ENCODE data around the gene FSCN2. TPM values are rescaled to one million over a fixed set of nuclear protein-coding genes. Genes with fewer than 3 reads are reported as not detected.

FSCN2 gene
- polyA plus RNA-seq, 1 donor (not counting 4 experiments of a cell fraction or from before 2014, with no cell fraction given): not detected

GRCh38 chr17:81532490-81533287 lies 4.5 kb downstream of the FSCN2 start:
- Histone ChIP-seq H3K4me2 (ENCODE audit: control insufficient read depth, extremely low read depth, insufficient read depth, low read depth, low read length) (no peak overlapping the region), H3K4me1 (ENCODE audit: control insufficient read depth, extremely low read depth, insufficient read depth, low read length) (peaks cover 3% of the 10 kb centered on the region), H3K79me2 (ENCODE audit: control insufficient read depth, insufficient read depth, low read length) (no peaks in the 10 kb centered on the region), H4K20me1 (ENCODE audit: control insufficient read depth, extremely low read depth, insufficient read depth, low read length) (peaks cover 2% of the 10 kb centered on the region), H3K27me3 (ENCODE audit: control insufficient read depth, extremely low read depth, insufficient read depth, low read length) (peaks cover 56% of the 10 kb centered on the region), H3K36me3 (ENCODE audit: control insufficient read depth in 2 of 2, extremely low read depth in 1 of 2, insufficient read depth in 2 of 2, low read length in 2 of 2) (no peaks in the 10 kb centered on the region), H3K4me3 (ENCODE audit: control insufficient read depth in 2 of 3, extremely low read depth in 1 of 3, insufficient read depth in 2 of 3, low read depth in 1 of 3, low read length in 3 of 3) (no peak overlapping the region), H3K9ac (ENCODE audit: control insufficient read depth, extremely low read depth, insufficient read depth, low read length) (no peak overlapping the region), H3K9me1 (ENCODE audit: control insufficient read depth, extremely low read depth, insufficient read depth, low read length) (no peaks in the 10 kb centered on the region), H2AFZ (ENCODE audit: control insufficient read depth, low read length) (no peak overlapping the region), H3K27ac (ENCODE audit: control insufficient read depth, insufficient read depth, low read length) (no peak overlapping the region), H3K9me3 (ENCODE audit: control insufficient read depth, low read depth, low read length) (peaks cover 2% of the 10 kb centered on the region)
- DNase-seq (ENCODE audit: low read depth, low spot score) (no peak), FAIRE-seq (no peak)
- no peak for TF ChIP-seq CTCF (optimal IDR thresholded peaks at IDR 0.05 in 1 of 3, IDR thresholded peaks at IDR 0.05 in 1 of 3, conservative IDR thresholded peaks at IDR 0.05 in 1 of 3; ENCODE audit: extremely low read depth in 1 of 3, insufficient read depth in 2 of 3, low read length in 3 of 3)
- no peak for TF ChIP-seq EZH2 (IDR thresholded peaks at IDR 0.05; ENCODE audit: low read length)
- dilution Hi-C loops (cut with MboI; ENCODE audit: extremely low pct_ligation_motif_present, low sequenced_read_pairs): no loop called here

GRCh38 chr17:81533339-81534141 lies 5.4 kb downstream of the FSCN2 start:
- FAIRE-seq: no peak

More at GRCh38 chr17:81533339-81534141, 5.4 kb downstream of the FSCN2 start:
- peaks cover 4% of the 10 kb centered on the region for H4K20me1 ChIP-seq (ENCODE audit: control insufficient read depth, extremely low read depth, insufficient read depth, low read length)
- H3K4me3 ChIP-seq (ENCODE audit: control insufficient read depth in 2 of 3, extremely low read depth in 1 of 3, insufficient read depth in 2 of 3, low read depth in 1 of 3, low read length in 3 of 3): no peak overlapping the region
- no peak overlapping the region for H3K4me2 ChIP-seq (ENCODE audit: control insufficient read depth, extremely low read depth, insufficient read depth, low read depth, low read length)
- H3K27me3 ChIP-seq (ENCODE audit: control insufficient read depth, extremely low read depth, insufficient read depth, low read length): peaks cover 48% of the 10 kb centered on the region
- peaks cover 2% of the 10 kb centered on the region for H3K9me3 ChIP-seq (ENCODE audit: control insufficient read depth, low read depth, low read length)
- H3K27ac ChIP-seq (ENCODE audit: control insufficient read depth, insufficient read depth, low read length): no peak overlapping the region
- H3K9me1 ChIP-seq (ENCODE audit: control insufficient read depth, extremely low read depth, insufficient read depth, low read length): no peaks in the 10 kb centered on the region
- dilution Hi-C loops (cut with MboI; ENCODE audit: extremely low pct_ligation_motif_present, low sequenced_read_pairs): no loop called here
- peaks cover 3% of the 10 kb centered on the region for H3K4me1 ChIP-seq (ENCODE audit: control insufficient read depth, extremely low read depth, insufficient read depth, low read length)
- DNase-seq (ENCODE audit: low read depth, low spot score): no peak
- no peaks in the 10 kb centered on the region for H3K79me2 ChIP-seq (ENCODE audit: control insufficient read depth, insufficient read depth, low read length)
- no peak overlapping the region for H2AFZ ChIP-seq (ENCODE audit: control insufficient read depth, low read length)
- TF ChIP-seq EZH2 (IDR thresholded peaks at IDR 0.05; ENCODE audit: low read length): no peak
- no peak for TF ChIP-seq CTCF (optimal IDR thresholded peaks at IDR 0.05 in 1 of 3, IDR thresholded peaks at IDR 0.05 in 1 of 3, conservative IDR thresholded peaks at IDR 0.05 in 1 of 3; ENCODE audit: extremely low read depth in 1 of 3, insufficient read depth in 2 of 3, low read length in 3 of 3)
- H3K36me3 ChIP-seq (ENCODE audit: control insufficient read depth in 2 of 2, extremely low read depth in 1 of 2, insufficient read depth in 2 of 2, low read length in 2 of 2): peaks cover 0 to 3% of the 10 kb centered on the region in 2 experiments
- H3K9ac ChIP-seq (ENCODE audit: control insufficient read depth, extremely low read depth, insufficient read depth, low read length): no peak overlapping the region
